ENCODE measurements around the gene CEP250.
A peak's percentile ranks its signal among the peaks of the same experiment; 100 is the strongest.
"Not testable (repeated sequence)": the region's sequence is repeated elsewhere in the genome, so short reads cannot be mapped to it uniquely, and the experiment has no call there.

CEP250 gene

GRCh38 chr20:35541783-35542662, 86.6 kb downstream of the CEP250 start, which contains the start of gene ERGIC3:
ERGIC3 (plus strand) TSS chr20:35542078; CDS start chr20:35542098, 20 bp downstream.
- TF ChIP-seq CTCF (IDR thresholded peaks at IDR 0.05; ENCODE audit: insufficient read depth, low read length) (no peak), SPI1 (IDR thresholded peaks at IDR 0.05; ENCODE audit: borderline replicate concordance, low read depth) (no peak; the same call in 1 of the 2 replicates), GABPA (IDR thresholded peaks at IDR 0.05; ENCODE audit: low read depth) (peak; percentile 86), POLR2AphosphoS5 (IDR thresholded peaks at IDR 0.05; ENCODE audit: low read depth) (peak; percentile 74), REST (IDR thresholded peaks at IDR 0.05; ENCODE audit: insufficient replicate concordance, low read depth) (no peak)
- no peaks in the 10 kb centered on the region for H3K27me3 ChIP-seq (ENCODE audit: insufficient read depth, poor library complexity, severe bottlenecking)
- peak within 1 kb of the TSS; percentile 97 for H3K4me3 ChIP-seq (replicated peaks; ENCODE audit: insufficient read depth, low read length)
- peak within 1 kb of the TSS; percentile 78 for H3K27ac ChIP-seq (replicated peaks)
- peak; percentile 87 to 97 for DNase-seq (ENCODE audit: low read depth in 1 of 2, low spot score in 1 of 2)

- no peak overlapping the region for H3K4me3 ChIP-seq (replicated peaks; ENCODE audit: insufficient read depth, low read length)
- H3K27me3 ChIP-seq (ENCODE audit: insufficient read depth, poor library complexity, severe bottlenecking) = no peaks in the 10 kb centered on the region
- no peak overlapping the region for H3K27ac ChIP-seq (replicated peaks)
- TF ChIP-seq POLR2AphosphoS5 (IDR thresholded peaks at IDR 0.05; ENCODE audit: low read depth) (no peak), SPI1 (IDR thresholded peaks at IDR 0.05; ENCODE audit: borderline replicate concordance, low read depth) (no peak), REST (IDR thresholded peaks at IDR 0.05; ENCODE audit: insufficient replicate concordance, low read depth) (no peak), GABPA (IDR thresholded peaks at IDR 0.05; ENCODE audit: low read depth) (no peak), CTCF (IDR thresholded peaks at IDR 0.05; ENCODE audit: insufficient read depth, low read length) (no peak)
- no peak for DNase-seq (ENCODE audit: low read depth in 1 of 2, low spot score in 1 of 2)
These were observed 87.6 kb downstream of the CEP250 start for GRCh38 chr20:35542990-35543389.

GRCh38 chr20:35544436-35544835, 89.0 kb downstream of the CEP250 start:
- TF ChIP-seq SPI1 (IDR thresholded peaks at IDR 0.05; ENCODE audit: borderline replicate concordance, low read depth) = no peak

GRCh38 chr20:35544941-35545340, 89.5 kb downstream of the CEP250 start:
- not testable (repeated sequence) for DNase-seq (ENCODE audit: low read depth in 1 of 2, low spot score in 1 of 2)

More at GRCh38 chr20:35544436-35544835, 89.0 kb downstream of the CEP250 start:
- DNase-seq (ENCODE audit: low read depth in 1 of 2, low spot score in 1 of 2) = no peak
- no peak overlapping the region for H3K4me3 ChIP-seq (replicated peaks; ENCODE audit: insufficient read depth, low read length)
- no peak overlapping the region for H3K27ac ChIP-seq (replicated peaks)
- H3K27me3 ChIP-seq (ENCODE audit: insufficient read depth, poor library complexity, severe bottlenecking) = no peaks in the 10 kb centered on the region

More at GRCh38 chr20:35544941-35545340, 89.5 kb downstream of the CEP250 start:
- H3K4me3 ChIP-seq (replicated peaks; ENCODE audit: insufficient read depth, low read length); H3K27me3 ChIP-seq (ENCODE audit: insufficient read depth, poor library complexity, severe bottlenecking); H3K27ac ChIP-seq (replicated peaks): not testable (repeated sequence)

All from HL-60 (cell line).